HG02571 (cell line): Measurements from ENCODE around the gene HSPA2.
"Not testable (repeated sequence)": the region's sequence is repeated elsewhere in the genome, so short reads cannot be mapped to it uniquely, and the experiment has no call there.

Source experiments
- ATAC-seq: cut with Tn5 transposase; IDR thresholded peaks from one replicate; pipeline ENCODE4 v1.9.1; 2021; ENCODE audit warnings: mild to moderate bottlenecking, moderate library complexity; ENCODE audit not compliant: unreplicated experiment

The HSPA2 gene

DNA sequence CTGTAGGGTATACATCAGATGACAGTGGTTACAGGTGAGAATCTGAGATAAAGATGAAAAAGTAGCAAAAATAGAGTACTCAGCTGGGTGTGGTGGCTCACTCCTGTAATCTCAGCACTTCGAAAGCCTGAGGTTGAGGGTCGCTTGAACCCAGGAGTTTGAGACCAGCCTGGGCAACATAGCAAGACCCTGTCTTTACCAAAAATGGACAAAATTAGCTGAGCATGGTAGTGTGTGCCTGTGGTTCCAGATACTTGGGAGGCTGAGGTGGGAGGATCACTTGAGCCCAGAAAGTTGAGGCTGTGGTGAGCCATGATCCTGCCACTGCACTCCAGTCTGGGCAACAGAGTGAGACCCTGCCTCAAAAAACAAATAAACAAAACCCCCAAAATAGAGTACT, 17.7 kb downstream of the HSPA2 start:
- ATAC-seq = not testable (repeated sequence)

DNA sequence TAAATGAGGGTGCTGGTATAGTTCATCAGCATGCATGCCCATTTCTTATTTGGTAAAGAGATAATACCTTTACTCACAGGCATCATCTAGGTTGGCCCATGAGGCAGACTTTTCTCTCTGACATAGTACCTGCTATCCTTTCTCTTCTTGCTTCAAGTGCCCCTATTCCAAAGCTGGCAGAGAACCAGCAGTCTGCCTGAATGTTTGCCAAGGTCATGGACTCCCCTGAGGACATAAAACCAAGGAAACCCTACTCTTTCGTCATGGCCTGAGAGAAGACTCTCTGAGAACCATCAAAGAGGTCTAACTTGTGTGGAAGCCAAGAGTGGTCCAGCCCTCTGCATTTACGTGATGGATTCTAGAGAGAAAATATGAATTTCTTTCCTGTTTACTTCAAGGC, 21.1 kb downstream of the HSPA2 start:
- no peak for ATAC-seq

DNA sequence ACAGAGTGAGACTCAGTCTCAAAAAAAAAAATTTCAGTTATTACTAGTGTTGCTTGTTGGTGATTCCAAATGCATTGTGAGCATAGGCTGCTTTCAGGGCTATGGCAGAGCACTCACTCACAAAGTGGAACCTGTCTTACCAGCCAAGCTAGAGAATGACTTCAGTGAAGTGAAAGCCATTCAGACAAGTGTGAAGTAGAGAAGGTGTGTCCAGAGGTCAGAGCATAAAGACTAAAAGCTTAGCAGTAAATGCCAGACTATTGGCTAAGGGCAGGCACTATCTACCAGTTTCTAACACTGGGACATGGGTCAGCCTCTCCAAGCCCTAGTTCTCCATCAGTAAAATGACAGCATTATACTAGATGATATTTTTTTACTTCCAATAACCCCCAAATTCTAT, 21.9 kb downstream of the HSPA2 start:
- ATAC-seq = no peak

DNA sequence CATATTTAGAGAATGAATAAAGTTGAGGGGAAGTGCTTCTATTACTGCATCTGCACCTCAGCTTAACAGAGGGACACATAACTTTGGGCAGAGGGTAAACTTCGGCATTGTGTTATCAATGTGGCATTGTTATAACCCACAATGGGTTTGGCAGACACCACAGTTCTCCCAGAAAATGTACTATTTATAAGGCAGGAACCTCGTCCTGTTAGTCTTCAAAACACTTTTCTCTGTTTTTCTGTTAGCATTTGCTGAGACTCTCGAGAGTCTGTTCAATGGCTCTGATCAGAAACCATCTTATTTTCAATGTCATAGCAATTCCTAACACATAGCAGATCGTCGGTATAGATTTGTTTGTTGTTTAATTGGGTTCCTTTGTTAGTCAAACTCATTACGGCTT, 23.2 kb downstream of the HSPA2 start:
- no peak for ATAC-seq

DNA sequence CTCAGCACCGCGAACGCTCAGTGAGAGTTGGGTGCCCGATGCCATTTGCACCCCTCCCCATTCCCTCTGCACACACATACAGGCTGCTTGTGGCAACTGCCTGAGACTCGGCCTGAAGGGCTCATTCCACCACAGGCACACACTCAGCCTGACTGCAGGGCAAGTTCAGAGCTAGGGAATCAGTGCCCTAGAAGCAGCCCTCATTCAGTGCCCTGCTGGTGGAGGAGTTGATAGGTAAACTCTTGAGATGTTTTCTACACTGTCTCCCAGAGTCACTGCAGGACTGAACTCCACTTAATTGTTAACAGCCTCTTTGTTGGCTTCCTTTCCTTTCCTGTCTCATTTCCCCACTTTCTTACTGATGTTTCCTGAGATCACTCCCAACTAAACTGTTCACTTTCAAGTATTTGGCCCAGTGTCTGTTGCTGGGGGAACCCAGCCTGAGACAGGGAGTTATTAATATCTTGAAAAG, 26.1 kb downstream of the HSPA2 start:
- no peak for ATAC-seq

DNA sequence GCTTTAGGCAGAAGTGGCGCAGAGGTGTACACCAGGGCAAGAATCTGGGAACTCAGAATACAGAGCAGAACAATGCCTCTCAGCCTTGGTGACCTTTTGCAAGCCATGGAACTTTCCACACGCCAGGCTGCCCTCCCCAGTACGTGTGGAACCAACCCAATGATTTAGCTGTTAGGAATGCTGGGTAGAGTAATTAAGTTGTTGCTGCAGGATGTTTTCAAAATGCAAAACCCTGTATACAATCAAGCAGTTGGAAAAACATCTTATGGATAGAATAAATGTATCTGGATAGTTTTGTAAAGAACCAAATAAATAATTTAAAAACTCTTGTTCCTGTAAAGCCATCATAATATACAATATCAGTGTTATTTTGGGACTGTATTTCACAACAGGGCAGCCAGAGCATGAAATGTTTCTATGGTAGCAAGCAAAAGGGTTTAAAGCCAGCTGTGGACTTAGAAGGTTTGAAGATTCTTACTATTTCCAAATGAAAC, 28.6 kb downstream of the HSPA2 start:
- ATAC-seq = no peak

DNA sequence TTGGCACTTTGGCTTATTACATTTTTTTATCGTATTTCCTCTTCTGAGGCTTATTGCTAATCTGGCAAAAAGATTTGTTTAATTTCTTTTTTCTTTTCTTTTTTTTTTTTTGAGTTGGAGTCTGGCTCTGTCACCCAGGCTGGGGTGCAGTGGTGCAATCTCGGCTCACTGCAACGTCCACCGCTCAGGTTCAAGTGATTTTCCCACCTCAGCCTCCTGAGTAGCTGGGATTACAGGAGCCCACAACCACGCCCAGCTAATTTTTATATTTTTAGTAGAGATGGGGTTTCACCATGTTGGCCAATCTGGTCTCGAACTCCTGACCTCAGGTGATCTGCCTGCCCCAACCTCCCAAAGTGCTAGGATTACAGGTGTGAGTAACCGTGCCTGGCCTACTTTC, 29.1 kb downstream of the HSPA2 start:
- ATAC-seq = not testable (repeated sequence)

DNA sequence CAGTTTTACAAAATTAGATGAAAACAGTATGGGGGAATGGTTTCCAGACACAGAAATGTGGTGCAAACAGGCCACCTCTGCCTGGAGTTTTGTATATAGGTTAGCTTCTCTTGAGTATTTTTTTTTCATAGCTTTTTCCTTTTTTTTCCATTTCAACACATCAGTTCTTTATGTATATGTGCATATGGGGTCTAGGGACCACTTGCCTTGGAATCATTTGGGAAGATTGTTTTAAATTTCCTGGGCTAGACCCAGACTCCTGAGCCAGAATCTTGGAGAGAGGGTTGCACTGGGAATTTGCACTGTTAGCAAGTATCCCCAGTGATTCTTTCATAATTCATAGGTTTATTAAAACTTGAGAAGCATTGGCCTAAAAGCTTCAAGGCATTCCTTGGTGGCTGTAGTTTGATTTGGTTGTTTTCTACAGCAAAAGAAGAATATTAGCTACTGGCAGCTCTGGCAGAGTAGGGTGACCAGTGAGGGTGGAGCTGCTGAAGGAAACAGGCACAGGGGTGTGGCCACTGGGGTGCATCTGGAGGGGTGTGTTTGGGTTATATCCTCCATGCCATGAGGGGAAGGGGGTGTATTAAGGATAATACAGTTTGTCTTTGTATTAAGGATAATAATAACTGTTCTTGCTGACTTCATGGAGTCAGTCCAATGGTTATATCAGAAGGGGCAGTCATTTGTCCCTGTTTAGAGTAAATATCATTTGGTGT, 32.0 kb downstream of the HSPA2 start:
- no peak for ATAC-seq

DNA sequence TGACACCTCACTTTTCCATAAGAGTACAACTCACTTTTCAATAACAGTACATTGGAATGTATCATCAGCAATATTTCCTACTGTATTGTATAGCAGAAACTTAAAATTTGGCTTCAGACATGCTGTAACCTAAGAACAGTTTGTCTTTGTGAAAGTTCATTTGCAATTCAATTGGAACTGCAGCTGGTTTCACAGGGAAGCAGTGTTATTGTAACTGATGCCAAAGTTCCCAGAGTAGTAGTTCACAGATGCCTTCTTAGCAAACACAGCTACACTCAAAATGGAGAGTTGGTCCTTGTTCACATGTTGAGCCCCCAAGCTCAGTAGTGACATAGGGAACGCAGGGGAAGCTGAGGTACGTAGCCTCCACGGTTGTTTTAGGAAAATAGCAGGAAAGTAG, 32.6 kb downstream of the HSPA2 start:
- no peak for ATAC-seq

DNA sequence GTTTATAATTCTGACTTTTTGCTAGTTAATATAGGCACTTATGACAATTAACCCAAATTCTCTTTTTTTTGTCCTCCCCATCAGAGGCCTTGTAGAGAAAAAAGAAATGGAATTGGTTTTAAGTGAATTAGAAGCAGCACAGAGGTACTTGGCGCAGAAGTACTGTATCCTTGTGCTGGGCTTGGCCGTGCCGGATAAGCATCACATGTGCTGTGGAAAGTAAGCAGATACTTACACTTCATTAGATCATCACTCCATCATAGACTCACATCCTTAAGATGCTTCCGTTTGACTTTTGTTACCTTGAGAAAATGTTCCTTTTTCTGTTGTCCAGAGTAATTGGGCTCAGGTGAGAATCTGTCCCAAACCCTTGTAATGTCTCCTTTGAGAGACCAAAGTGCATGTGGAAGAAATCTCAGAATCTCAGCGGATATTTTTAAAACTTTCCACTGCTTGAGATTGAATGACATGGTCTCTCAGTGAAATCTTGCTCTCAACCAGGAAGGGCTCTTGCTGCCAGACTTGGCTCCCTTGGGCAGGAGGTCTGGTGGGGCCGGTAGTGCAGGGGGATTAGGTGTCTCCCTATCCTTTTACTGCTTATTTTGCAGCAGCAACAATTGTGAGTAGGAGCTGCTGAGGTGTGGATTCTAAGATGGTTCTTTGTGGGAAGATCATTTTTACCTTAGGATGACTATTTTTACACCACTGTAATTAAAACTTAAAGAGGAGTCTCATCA, 34.0 kb downstream of the HSPA2 start:
- ATAC-seq = no peak

DNA sequence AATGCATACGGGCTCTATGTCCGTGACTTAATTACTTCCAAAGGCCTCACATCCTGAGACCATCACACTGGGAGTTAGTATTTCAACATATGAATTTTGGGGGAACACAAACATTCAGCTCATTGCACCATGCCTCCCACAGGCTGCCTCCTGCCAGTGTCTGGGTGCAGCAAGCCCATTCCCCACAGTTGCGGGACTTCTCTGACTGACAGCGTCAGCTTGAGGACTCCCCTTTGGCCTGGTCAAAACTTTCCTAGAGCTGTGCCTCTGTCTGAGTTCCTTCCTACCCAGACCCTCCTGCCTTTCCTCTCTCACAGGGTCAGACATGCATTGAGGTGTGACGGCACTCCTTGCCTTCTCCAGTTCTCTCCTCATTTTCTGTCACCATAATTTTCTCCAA, 36.7 kb downstream of the HSPA2 start:
- ATAC-seq = no peak

DNA sequence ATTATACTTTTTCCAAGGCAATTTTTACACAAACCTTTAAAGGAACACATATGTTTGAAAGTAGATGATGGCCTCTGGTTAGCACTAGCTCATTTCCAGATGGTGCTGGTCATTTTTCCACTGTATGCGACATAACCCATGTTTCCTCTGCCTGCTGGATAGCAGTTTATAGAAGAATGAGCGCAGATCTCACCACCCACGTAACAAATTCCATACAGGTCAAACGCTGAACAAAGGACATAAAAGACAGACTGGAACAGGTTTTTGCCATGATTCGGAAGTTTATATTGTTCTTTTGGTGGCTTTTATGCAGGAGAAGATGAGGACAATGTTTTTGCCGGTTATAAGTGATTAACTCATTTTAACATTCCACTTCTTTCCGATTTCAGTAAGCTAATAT, 39.9 kb downstream of the HSPA2 start:
- ATAC-seq = no peak

DNA sequence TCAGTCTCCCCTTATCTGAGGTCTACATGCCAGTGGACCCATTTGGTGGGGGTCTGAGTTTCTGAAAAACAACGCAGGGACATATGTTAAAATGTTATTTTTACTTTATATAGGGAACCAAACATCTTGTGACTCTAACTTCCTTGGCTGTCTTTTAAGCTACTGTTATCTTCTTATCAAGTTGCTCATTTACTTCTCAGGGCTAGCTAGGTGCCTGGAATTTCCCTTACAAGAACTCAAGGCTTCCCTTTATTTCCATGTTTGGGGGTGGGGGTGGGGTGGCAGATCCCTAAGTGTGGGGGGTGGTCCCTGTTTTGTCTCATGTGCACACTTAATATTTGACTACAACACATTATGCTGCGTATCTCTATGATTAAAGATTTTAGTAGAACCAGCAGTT, 40.8 kb downstream of the HSPA2 start:
- no peak for ATAC-seq

DNA sequence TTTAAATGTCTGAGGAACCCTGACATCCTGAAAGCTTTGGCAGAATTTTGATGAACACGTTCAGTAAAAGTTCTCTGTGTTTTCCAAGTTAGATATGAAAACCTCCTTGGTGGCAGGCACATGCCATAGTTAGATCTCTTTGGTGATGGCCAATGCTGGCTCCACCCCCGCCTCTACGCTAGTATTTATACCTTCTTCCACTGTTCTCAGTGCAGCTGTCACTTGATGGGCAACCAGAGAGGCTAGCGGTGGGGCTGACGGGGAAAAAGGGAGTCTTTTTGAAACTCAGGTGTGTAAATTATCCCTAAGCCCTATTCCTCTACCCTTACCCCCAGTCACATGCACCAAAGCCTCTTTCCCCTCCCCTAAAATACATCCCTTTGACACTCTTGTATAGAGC, 41.3 kb downstream of the HSPA2 start:
- no peak for ATAC-seq

DNA sequence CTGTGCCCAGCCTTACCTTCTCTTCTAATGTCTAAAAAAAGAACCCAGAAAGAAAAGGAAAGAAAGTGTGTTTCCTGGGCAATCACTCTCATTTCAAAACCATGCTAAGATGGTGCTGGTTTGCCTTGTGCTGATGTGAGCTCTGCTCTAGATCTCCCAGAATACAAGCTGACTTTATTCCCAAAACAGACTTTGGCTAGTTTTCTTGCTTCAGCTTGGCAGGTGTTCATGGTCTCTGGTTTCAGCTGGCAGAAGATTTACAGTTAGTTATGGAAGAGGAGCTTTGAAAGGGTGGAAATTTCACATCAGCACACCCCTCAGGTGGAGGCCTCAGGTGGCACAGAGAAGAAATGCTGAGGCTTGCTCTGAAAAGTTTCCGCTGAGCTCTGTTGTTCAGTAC, 43.6 kb downstream of the HSPA2 start:
- ATAC-seq = no peak

DNA sequence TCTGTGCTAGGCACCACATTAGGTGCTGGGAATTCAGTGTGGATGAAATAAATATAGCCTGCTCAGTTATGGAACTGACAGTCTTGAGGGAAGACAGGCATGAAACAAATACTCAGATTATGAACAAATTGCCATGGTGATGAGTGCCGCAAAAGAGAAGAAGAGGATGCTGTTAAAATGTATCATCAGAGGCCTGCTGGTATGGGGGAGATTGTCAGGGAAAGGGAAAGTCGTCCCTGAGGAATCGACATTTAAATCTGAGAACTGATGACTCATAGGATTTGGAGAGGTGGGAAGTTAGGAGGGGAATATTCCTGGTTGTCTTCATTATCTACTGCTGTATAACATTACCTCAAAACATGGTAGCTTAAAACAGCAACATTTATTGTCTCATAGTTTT, 51.3 kb downstream of the HSPA2 start:
- ATAC-seq = no peak
